ENCODE results near the gene ARSG. TPM values are rescaled to one million over a fixed set of nuclear protein-coding genes. Genes with fewer than 3 reads are reported as not detected.
"Not testable (repeated sequence)": the region's sequence is repeated elsewhere in the genome, so short reads cannot be mapped to it uniquely, and the experiment has no call there.

ARSG gene
- total and polyA plus RNA-seq, 2 experiments from 2014 or later = 1.7 to 5.1 TPM

DNA sequence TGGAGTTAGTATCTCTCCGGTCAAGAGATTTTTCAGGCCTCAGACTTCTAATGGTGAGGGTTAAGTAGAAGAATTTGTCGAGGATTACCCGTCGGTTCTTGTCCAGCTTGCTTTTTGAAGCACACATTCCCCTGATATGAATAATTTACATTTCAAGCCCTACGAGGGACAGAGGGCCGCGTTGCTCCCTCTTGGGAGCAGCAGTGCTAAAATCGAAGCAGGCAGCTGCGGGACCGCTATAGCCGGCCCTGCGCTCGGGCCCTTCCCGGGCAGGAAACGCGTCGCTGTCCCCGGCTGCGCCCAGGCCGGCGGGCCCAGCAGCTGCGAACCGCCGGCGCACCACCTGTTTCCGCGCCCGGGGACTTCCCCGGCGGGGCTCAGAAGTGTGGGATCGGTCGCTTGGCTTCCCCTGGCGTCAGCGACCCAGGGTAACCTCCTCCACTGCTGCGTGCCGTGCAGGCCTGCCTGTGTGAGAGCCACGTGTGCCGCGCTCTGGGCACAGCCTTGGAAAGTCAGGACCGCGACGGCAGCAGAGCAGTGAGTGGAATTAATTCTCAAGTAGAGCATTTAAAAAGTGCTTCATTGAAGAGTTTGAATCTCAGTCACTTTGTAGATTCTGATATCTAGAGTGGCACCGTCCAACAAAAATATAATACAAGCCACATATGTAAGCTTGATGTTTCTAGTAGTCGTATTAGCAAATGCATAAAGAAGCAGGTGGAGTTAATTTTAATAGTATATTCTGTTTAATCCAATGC lies 32.2 kb upstream of the ARSG start:
- not testable (repeated sequence) for H3K36me3 ChIP-seq (ENCODE audit: insufficient read depth); H4K20me1 ChIP-seq (replicated peaks; ENCODE audit: insufficient read depth); H3K27me3 ChIP-seq (ENCODE audit: insufficient read depth); H3K4me1 ChIP-seq (ENCODE audit: insufficient read depth); H3K27ac ChIP-seq (ENCODE audit: low read depth); H3K27me3 Mint-ChIP-seq (ENCODE audit: insufficient read depth, low read depth, poor library complexity); H3F3A ChIP-seq (replicated peaks; ENCODE audit: low read depth); H3K9me3 Mint-ChIP-seq; H3K9me2 ChIP-seq (ENCODE audit: insufficient read depth); H3K79me2 ChIP-seq (replicated peaks; ENCODE audit: insufficient read depth); H3K27ac Mint-ChIP-seq
- peak; percentile 94 for ATAC-seq
- peak overlapping the region; percentile 87; the same call in 1 of the 2 replicates for H2AFZ ChIP-seq
- peak overlapping the region; percentile 43 for H3K4me3 ChIP-seq
- peak; percentile 45 for DNase-seq (ENCODE audit: low spot score)
- Mint-ChIP-seq H3K4me3 (peak overlapping the region; percentile 71), H3K4me1 (peaks cover 17% of the 10 kb centered on the region), H3K36me3 (ENCODE audit: low read depth) (peaks cover 18% of the 10 kb centered on the region; the same call in 2 of the 3 replicates)
- TF ChIP-seq CREB1 (CRISPR knock-in tag; IDR thresholded peaks at IDR 0.05; ENCODE audit: low read depth) = peak; percentile 33; the same call in 1 of the 2 replicates
- H3K4me2 ChIP-seq = peak overlapping the region; percentile 64; the same call in 1 of the 2 replicates

DNA sequence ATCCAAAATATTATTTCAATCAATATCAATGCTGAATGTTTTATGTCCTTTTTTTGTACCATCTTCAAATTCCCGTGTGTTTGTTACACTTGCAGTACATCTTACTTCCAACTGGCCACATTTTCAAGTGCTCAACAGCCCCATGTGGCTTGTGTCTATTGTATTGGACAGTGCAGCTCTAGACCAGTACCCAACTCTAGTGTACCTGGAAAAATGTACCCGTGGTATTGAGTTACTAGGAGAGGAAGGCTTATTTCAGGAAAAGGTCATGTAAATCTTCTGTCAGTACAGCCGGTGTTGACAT lies 31.7 kb upstream of the ARSG start:
- not testable (repeated sequence) for H3K27ac ChIP-seq (ENCODE audit: low read depth); H3K4me1 ChIP-seq (ENCODE audit: insufficient read depth); H3K9me2 ChIP-seq (ENCODE audit: insufficient read depth); ATAC-seq; H2AFZ ChIP-seq; DNase-seq (ENCODE audit: low spot score); H3F3A ChIP-seq (replicated peaks; ENCODE audit: low read depth); H3K9me3 Mint-ChIP-seq; H3K36me3 ChIP-seq (ENCODE audit: insufficient read depth); H3K79me2 ChIP-seq (replicated peaks; ENCODE audit: insufficient read depth); H3K27me3 Mint-ChIP-seq (ENCODE audit: insufficient read depth, low read depth, poor library complexity); H3K27me3 ChIP-seq (ENCODE audit: insufficient read depth); H4K20me1 ChIP-seq (replicated peaks; ENCODE audit: insufficient read depth)
- H3K4me2 ChIP-seq = 0 out of 2 replicates have a peak overlapping the region, but pooled peaks have one; percentile 35
- peaks cover 14% of the 10 kb centered on the region for H3K4me1 Mint-ChIP-seq
- 0 out of 2 replicates have a peak overlapping the region, but pooled peaks have one; percentile 43 for H3K27ac Mint-ChIP-seq
- peak overlapping the region; percentile 43 for H3K4me3 ChIP-seq
- peak overlapping the region; percentile 71 for H3K4me3 Mint-ChIP-seq
- peaks cover 18% of the 10 kb centered on the region; the same call in 2 of the 3 replicates for H3K36me3 Mint-ChIP-seq (ENCODE audit: low read depth)

DNA sequence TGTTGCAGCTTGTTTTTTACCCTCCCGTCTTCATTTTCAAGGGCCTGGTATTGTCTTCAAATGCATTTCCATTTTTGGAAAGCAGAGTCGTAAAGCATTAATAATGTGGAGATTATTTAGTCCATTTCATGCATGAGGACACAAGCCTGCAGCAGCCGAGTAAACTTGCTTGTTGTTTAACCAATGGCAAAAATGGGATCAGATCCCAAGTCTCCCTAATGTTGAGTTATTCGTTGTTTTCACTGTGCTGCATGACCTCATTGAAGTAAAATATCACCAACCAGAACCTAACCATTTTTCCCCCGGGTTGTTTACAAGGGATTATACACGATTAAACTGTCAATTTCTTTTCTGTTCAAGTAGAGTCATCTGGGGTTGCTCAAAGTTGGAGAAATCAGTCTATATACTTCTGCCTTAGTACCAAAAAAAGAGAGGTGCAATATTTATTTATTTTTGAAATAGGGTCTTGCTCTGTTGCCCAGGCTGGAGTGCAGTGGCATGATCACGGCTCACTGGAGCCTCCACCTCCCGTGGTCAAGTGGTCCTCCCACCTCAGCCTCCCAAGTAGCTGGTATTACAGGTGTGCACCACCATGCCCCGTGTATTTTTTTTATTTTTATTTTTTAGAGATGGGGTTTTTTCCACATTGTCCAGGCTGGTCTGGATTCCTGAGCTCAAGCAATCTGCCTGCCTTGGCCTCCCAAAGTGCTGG lies 31.1 kb upstream of the ARSG start:
- Histone ChIP-seq H3K4me3 (no peak overlapping the region), H3K9me2 (ENCODE audit: insufficient read depth) (no peaks in the 10 kb centered on the region), H3F3A (replicated peaks; ENCODE audit: low read depth) (no peaks in the 10 kb centered on the region), H3K4me1 (ENCODE audit: insufficient read depth) (peaks cover 5% of the 10 kb centered on the region; the same call in 1 of the 2 replicates), H3K79me2 (replicated peaks; ENCODE audit: insufficient read depth) (no peaks in the 10 kb centered on the region), H3K27me3 (ENCODE audit: insufficient read depth) (no peaks in the 10 kb centered on the region), H3K4me2 (no peak overlapping the region), H3K36me3 (ENCODE audit: insufficient read depth) (peaks cover 5% of the 10 kb centered on the region; the same call in 1 of the 2 replicates), H3K27ac (ENCODE audit: low read depth) (no peak overlapping the region), H4K20me1 (replicated peaks; ENCODE audit: insufficient read depth) (no peaks in the 10 kb centered on the region), H2AFZ (no peak overlapping the region)
- ATAC-seq (no peak), DNase-seq (ENCODE audit: low spot score) (no peak)
- no peak for TF ChIP-seq ETS1 (IDR thresholded peaks at IDR 0.05)
- no peak for TF ChIP-seq EZH2phosphoT487 (IDR thresholded peaks at IDR 0.05; ENCODE audit: unreplicated experiment)
- TF ChIP-seq CREB1 (CRISPR knock-in tag; IDR thresholded peaks at IDR 0.05; ENCODE audit: low read depth) = no peak
- no peak for TF ChIP-seq ZNF114 (CRISPR knock-in tag; IDR thresholded peaks at IDR 0.05)
- no peak for TF ChIP-seq JUNB (IDR thresholded peaks at IDR 0.05; ENCODE audit: unreplicated experiment)
- TF ChIP-seq POLR2AphosphoS5 (IDR thresholded peaks at IDR 0.05; ENCODE audit: low read depth) = no peak
- peaks cover 5% of the 10 kb centered on the region for H3K27me3 Mint-ChIP-seq (ENCODE audit: insufficient read depth, low read depth, poor library complexity)
- peak overlapping the region; percentile 17; the same call in 2 of the 3 replicates for H3K4me3 Mint-ChIP-seq
- H3K27ac Mint-ChIP-seq = no peak overlapping the region
- H3K9me3 Mint-ChIP-seq = no peaks in the 10 kb centered on the region
- peaks cover 17% of the 10 kb centered on the region; the same call in 2 of the 3 replicates for H3K36me3 Mint-ChIP-seq (ENCODE audit: low read depth)
- H3K4me1 Mint-ChIP-seq = peaks cover 8% of the 10 kb centered on the region

DNA sequence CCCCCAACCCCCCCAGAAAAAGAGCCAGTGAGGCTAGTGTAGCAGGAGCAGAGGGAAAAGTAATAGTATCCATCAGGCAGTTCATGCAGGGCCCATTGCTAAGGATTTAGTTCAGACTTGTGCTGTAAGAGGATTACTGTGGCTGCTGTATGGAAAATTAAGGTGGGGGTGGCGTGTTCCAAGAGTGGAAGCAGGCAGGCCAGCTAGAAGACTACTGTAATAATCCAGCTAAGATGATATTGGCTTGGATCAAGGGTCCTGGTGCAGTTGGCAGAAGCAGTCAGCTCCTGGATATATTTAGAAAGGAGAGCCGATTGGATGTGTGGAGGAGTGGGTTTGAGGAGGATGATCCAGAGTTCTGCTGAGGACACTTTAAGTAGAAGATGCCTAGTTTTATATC lies 28.8 kb upstream of the ARSG start:
- not testable (repeated sequence) for ATAC-seq; H3K36me3 Mint-ChIP-seq (ENCODE audit: low read depth)

More for the DNA sequence above, 28.8 kb upstream of the ARSG start:
- H3K27ac Mint-ChIP-seq; H3K27ac ChIP-seq (ENCODE audit: low read depth); H2AFZ ChIP-seq; H3K4me2 ChIP-seq; H3K4me3 Mint-ChIP-seq; DNase-seq (ENCODE audit: low spot score); H3K36me3 ChIP-seq (ENCODE audit: insufficient read depth); H3F3A ChIP-seq (replicated peaks; ENCODE audit: low read depth); H3K27me3 Mint-ChIP-seq (ENCODE audit: insufficient read depth, low read depth, poor library complexity); H3K9me3 Mint-ChIP-seq; H4K20me1 ChIP-seq (replicated peaks; ENCODE audit: insufficient read depth); H3K4me3 ChIP-seq; H3K9me2 ChIP-seq (ENCODE audit: insufficient read depth); H3K79me2 ChIP-seq (replicated peaks; ENCODE audit: insufficient read depth); H3K27me3 ChIP-seq (ENCODE audit: insufficient read depth); H3K4me1 Mint-ChIP-seq; H3K4me1 ChIP-seq (ENCODE audit: insufficient read depth): not testable (repeated sequence)
